ENCODE measurements around the gene SCG3.

Gene SCG3

GRCh38 chr15:51751697-51752683 is 70.7 kb downstream of the SCG3 start:
- no peak overlapping the region for H2BK15ac ChIP-seq (ENCODE audit: low read depth, poor library complexity, severe bottlenecking)
- peak overlapping the region in 1 of 2 experiments; percentile 7 for H3K18ac ChIP-seq (ENCODE audit: low read depth in 1 of 2, low read length in 2 of 2)
- peak overlapping the region; percentile 89 for H2AFZ ChIP-seq (ENCODE audit: low read depth, low read length)
- no peak overlapping the region for H3K27ac ChIP-seq (ENCODE audit: low read length, poor library complexity, severe bottlenecking)
- H3K4ac ChIP-seq (ENCODE audit: low read depth in 1 of 2, low read length in 2 of 2), result no peak overlapping the region
- H3K4me2 ChIP-seq (ENCODE audit: low read length, poor library complexity, severe bottlenecking), result peak overlapping the region; percentile 100
- H2AK5ac ChIP-seq (ENCODE audit: low read length, severe bottlenecking), result no peak overlapping the region
- DNase-seq, result peak; percentile 56
- H2BK120ac ChIP-seq (ENCODE audit: low read depth, low read length), result no peak overlapping the region
- H3K9me3 ChIP-seq (ENCODE audit: control insufficient read depth, low read length), result no peaks in the 10 kb centered on the region
- peaks cover 26 to 65% of the 10 kb centered on the region in 2 experiments for H3K27me3 ChIP-seq (ENCODE audit: control insufficient read depth in 1 of 2, insufficient read depth in 1 of 2, low read length in 2 of 2)
- no peak overlapping the region for H4K8ac ChIP-seq (ENCODE audit: low read length)
- no peak overlapping the region for H4K91ac ChIP-seq (ENCODE audit: low read length)
- peaks cover 8% of the 10 kb centered on the region for H3K4me1 ChIP-seq (ENCODE audit: control insufficient read depth, insufficient read depth, low read depth, low read length)
- H3K36me3 ChIP-seq (ENCODE audit: control insufficient read depth in 1 of 2, insufficient read depth in 2 of 2, low read depth in 1 of 2, low read length in 2 of 2), result no peaks in the 10 kb centered on the region
- H3K9ac ChIP-seq (ENCODE audit: low read length), result peak overlapping the region; percentile 80
- WGBS, result 2% methylated on average over 44 of the region's 71 CpGs
- no peaks in the 10 kb centered on the region for H3K79me1 ChIP-seq (replicated peaks; ENCODE audit: low read length, poor library complexity, severe bottlenecking)
- no peak overlapping the region for H3K14ac ChIP-seq (ENCODE audit: low read length in 2 of 2)
- no peak overlapping the region for H2BK5ac ChIP-seq (ENCODE audit: low read depth, low read length, poor library complexity, severe bottlenecking)
- H3K4me3 ChIP-seq (ENCODE audit: insufficient read depth in 1 of 2, low read depth in 1 of 2, low read length in 2 of 2), result peak overlapping the region; percentile 76 to 90
- H2BK12ac ChIP-seq (ENCODE audit: low read length in 2 of 2), result no peak overlapping the region
- H3K23ac ChIP-seq (ENCODE audit: low read length in 2 of 2), result no peak overlapping the region

GRCh38 chr15:51752888-51753287 is 71.6 kb downstream of the SCG3 start:
- Histone ChIP-seq H3K4me1 (ENCODE audit: control insufficient read depth, insufficient read depth, low read depth, low read length) (peaks cover 8% of the 10 kb centered on the region), H3K36me3 (ENCODE audit: control insufficient read depth in 1 of 2, insufficient read depth in 2 of 2, low read depth in 1 of 2, low read length in 2 of 2) (no peaks in the 10 kb centered on the region), H2BK15ac (ENCODE audit: low read depth, poor library complexity, severe bottlenecking) (no peak overlapping the region), H3K18ac (ENCODE audit: low read depth in 1 of 2, low read length in 2 of 2) (no peak overlapping the region), H3K14ac (ENCODE audit: low read length in 2 of 2) (no peak overlapping the region), H4K8ac (ENCODE audit: low read length) (no peak overlapping the region), H3K23ac (ENCODE audit: low read length in 2 of 2) (no peak overlapping the region), H3K9me3 (ENCODE audit: control insufficient read depth, low read length) (no peaks in the 10 kb centered on the region), H2BK12ac (ENCODE audit: low read length in 2 of 2) (no peak overlapping the region), H3K4ac (ENCODE audit: low read depth in 1 of 2, low read length in 2 of 2) (no peak overlapping the region), H3K9ac (ENCODE audit: low read length) (peak overlapping the region; percentile 80), H2AK5ac (ENCODE audit: low read length, severe bottlenecking) (no peak overlapping the region), H3K27ac (ENCODE audit: low read length, poor library complexity, severe bottlenecking) (no peak overlapping the region), H2BK5ac (ENCODE audit: low read depth, low read length, poor library complexity, severe bottlenecking) (no peak overlapping the region), H2BK120ac (ENCODE audit: low read depth, low read length) (no peak overlapping the region), H3K4me3 (ENCODE audit: insufficient read depth in 1 of 2, low read depth in 1 of 2, low read length in 2 of 2) (peak overlapping the region in 1 of 2 experiments; percentile 90), H3K27me3 (ENCODE audit: control insufficient read depth in 1 of 2, insufficient read depth in 1 of 2, low read length in 2 of 2) (peaks cover 26 to 68% of the 10 kb centered on the region in 2 experiments), H2AFZ (ENCODE audit: low read depth, low read length) (no peak overlapping the region), H3K79me1 (replicated peaks; ENCODE audit: low read length, poor library complexity, severe bottlenecking) (no peaks in the 10 kb centered on the region), H4K91ac (ENCODE audit: low read length) (no peak overlapping the region), H3K4me2 (ENCODE audit: low read length, poor library complexity, severe bottlenecking) (no peak overlapping the region)
- DNase-seq, result no peak
- WGBS, result 89% methylated on average over 5 of the region's 5 CpGs

GRCh38 chr15:51754267-51754666 is 73.0 kb downstream of the SCG3 start:
- Histone ChIP-seq H2BK15ac (ENCODE audit: low read depth, poor library complexity, severe bottlenecking) (no peak overlapping the region), H3K4me2 (ENCODE audit: low read length, poor library complexity, severe bottlenecking) (no peak overlapping the region), H2BK5ac (ENCODE audit: low read depth, low read length, poor library complexity, severe bottlenecking) (no peak overlapping the region), H3K14ac (ENCODE audit: low read length in 2 of 2) (no peak overlapping the region), H3K18ac (ENCODE audit: low read depth in 1 of 2, low read length in 2 of 2) (no peak overlapping the region), H3K36me3 (ENCODE audit: control insufficient read depth in 1 of 2, insufficient read depth in 2 of 2, low read depth in 1 of 2, low read length in 2 of 2) (no peaks in the 10 kb centered on the region), H3K4me1 (ENCODE audit: control insufficient read depth, insufficient read depth, low read depth, low read length) (peaks cover 8% of the 10 kb centered on the region), H3K9ac (ENCODE audit: low read length) (no peak overlapping the region), H3K27ac (ENCODE audit: low read length, poor library complexity, severe bottlenecking) (no peak overlapping the region), H3K9me3 (ENCODE audit: control insufficient read depth, low read length) (no peaks in the 10 kb centered on the region), H2BK12ac (ENCODE audit: low read length in 2 of 2) (no peak overlapping the region), H4K91ac (ENCODE audit: low read length) (no peak overlapping the region), H2BK120ac (ENCODE audit: low read depth, low read length) (no peak overlapping the region), H3K79me1 (replicated peaks; ENCODE audit: low read length, poor library complexity, severe bottlenecking) (no peaks in the 10 kb centered on the region), H2AK5ac (ENCODE audit: low read length, severe bottlenecking) (no peak overlapping the region), H3K4ac (ENCODE audit: low read depth in 1 of 2, low read length in 2 of 2) (no peak overlapping the region), H4K8ac (ENCODE audit: low read length) (no peak overlapping the region), H2AFZ (ENCODE audit: low read depth, low read length) (no peak overlapping the region), H3K23ac (ENCODE audit: low read length in 2 of 2) (no peak overlapping the region), H3K4me3 (ENCODE audit: insufficient read depth in 1 of 2, low read depth in 1 of 2, low read length in 2 of 2) (no peak overlapping the region), H3K27me3 (ENCODE audit: control insufficient read depth in 1 of 2, insufficient read depth in 1 of 2, low read length in 2 of 2) (peaks cover 15 to 67% of the 10 kb centered on the region in 2 experiments)
- DNase-seq, result no peak
- WGBS, result no CpG with 5 or more reads among the region's 2 CpGs

GRCh38 chr15:51755790-51756189 is 74.5 kb downstream of the SCG3 start:
- Histone ChIP-seq H4K8ac (ENCODE audit: low read length) (no peak overlapping the region), H2BK120ac (ENCODE audit: low read depth, low read length) (no peak overlapping the region), H3K23ac (ENCODE audit: low read length in 2 of 2) (no peak overlapping the region), H3K4me2 (ENCODE audit: low read length, poor library complexity, severe bottlenecking) (no peak overlapping the region), H3K27ac (ENCODE audit: low read length, poor library complexity, severe bottlenecking) (no peak overlapping the region), H2BK5ac (ENCODE audit: low read depth, low read length, poor library complexity, severe bottlenecking) (no peak overlapping the region), H3K4me1 (ENCODE audit: control insufficient read depth, insufficient read depth, low read depth, low read length) (peaks cover 8% of the 10 kb centered on the region), H3K14ac (ENCODE audit: low read length in 2 of 2) (no peak overlapping the region), H3K79me1 (replicated peaks; ENCODE audit: low read length, poor library complexity, severe bottlenecking) (no peaks in the 10 kb centered on the region), H2AK5ac (ENCODE audit: low read length, severe bottlenecking) (no peak overlapping the region), H2BK15ac (ENCODE audit: low read depth, poor library complexity, severe bottlenecking) (no peak overlapping the region), H3K18ac (ENCODE audit: low read depth in 1 of 2, low read length in 2 of 2) (no peak overlapping the region), H3K4me3 (ENCODE audit: insufficient read depth in 1 of 2, low read depth in 1 of 2, low read length in 2 of 2) (no peak overlapping the region), H3K4ac (ENCODE audit: low read depth in 1 of 2, low read length in 2 of 2) (no peak overlapping the region), H3K9me3 (ENCODE audit: control insufficient read depth, low read length) (no peaks in the 10 kb centered on the region), H3K9ac (ENCODE audit: low read length) (no peak overlapping the region), H3K27me3 (ENCODE audit: control insufficient read depth in 1 of 2, insufficient read depth in 1 of 2, low read length in 2 of 2) (peaks cover 0 to 57% of the 10 kb centered on the region in 2 experiments), H2BK12ac (ENCODE audit: low read length in 2 of 2) (no peak overlapping the region), H3K36me3 (ENCODE audit: control insufficient read depth in 1 of 2, insufficient read depth in 2 of 2, low read depth in 1 of 2, low read length in 2 of 2) (no peaks in the 10 kb centered on the region), H4K91ac (ENCODE audit: low read length) (no peak overlapping the region), H2AFZ (ENCODE audit: low read depth, low read length) (no peak overlapping the region)
- WGBS, result 84% methylated on average over 4 of the region's 4 CpGs
- no peak for DNase-seq

Measured in mesenchymal stem cell (in vitro differentiated cells and primary cell).